ENCODE results near the gene SLC22A23. TPM values are rescaled to one million over a fixed set of nuclear protein-coding genes. Genes with fewer than 3 reads are reported as not detected.

The SLC22A23 gene
- total and polyA plus RNA-seq, 2 of the 4 experiments (the other 2 are of a cell fraction), result 0.72 to 1.6 TPM

- Histone ChIP-seq H2AK9ac (replicated peaks; ENCODE audit: low read depth, low read length, poor library complexity) (no peak overlapping the region), H3K9me3 (ENCODE audit: control insufficient read depth, insufficient read depth, low read length) (no peaks in the 10 kb centered on the region), H2AFZ (replicated peaks; ENCODE audit: low read length, poor library complexity) (no peak overlapping the region), H4K20me1 (ENCODE audit: insufficient read depth, low read length) (no peaks in the 10 kb centered on the region; the same call in none of the 2 replicates), H4K5ac (ENCODE audit: low read depth, low read length) (no peak overlapping the region), H2BK20ac (ENCODE audit: low read depth, low read length) (no peak overlapping the region), H3K4me1 (ENCODE audit: control insufficient read depth, insufficient read depth, low read length) (no peaks in the 10 kb centered on the region), H3K4ac (ENCODE audit: low read depth, low read length) (no peak overlapping the region), H3K56ac (ENCODE audit: extremely low read depth, insufficient read depth, low read length) (no peak overlapping the region), H3K4me2 (ENCODE audit: low read depth, low read length) (no peak overlapping the region), H3K4me3 (ENCODE audit: insufficient read depth, low read depth, low read length) (no peak overlapping the region), H4K91ac (ENCODE audit: insufficient read depth, low read depth, low read length) (no peak overlapping the region), H3K36me3 (ENCODE audit: control insufficient read depth, insufficient read depth, low read length) (peaks cover 29% of the 10 kb centered on the region), H3K9me1 (ENCODE audit: insufficient read depth, low read length) (no peaks in the 10 kb centered on the region), H2AK5ac (ENCODE audit: low read depth, low read length) (no peak overlapping the region), H3K23ac (ENCODE audit: low read depth, low read length) (no peak overlapping the region), H3K27me3 (ENCODE audit: control insufficient read depth, insufficient read depth, low read length) (no peaks in the 10 kb centered on the region), H2BK5ac (ENCODE audit: low read depth, low read length, poor library complexity, severe bottlenecking) (no peak overlapping the region), H4K8ac (ENCODE audit: low read depth in 2 of 2, low read length in 2 of 2) (no peak overlapping the region), H2BK15ac (ENCODE audit: low read depth, low read length) (no peak overlapping the region), H2BK120ac (ENCODE audit: low read depth, low read length) (no peak overlapping the region), H3K9ac (ENCODE audit: low read depth, low read length) (no peak overlapping the region), H3K27ac (ENCODE audit: insufficient read depth, low read length) (no peak overlapping the region), H3K18ac (ENCODE audit: low read depth, low read length) (no peak overlapping the region), H3K79me1 (ENCODE audit: low read depth in 1 of 2, low read length in 2 of 2) (peaks cover 0 to 23% of the 10 kb centered on the region in 2 experiments; a peak in 2 of 4 replicates), H3K14ac (replicated peaks; ENCODE audit: low read depth, low read length) (no peak overlapping the region)
- no TSS peak for BruUV-seq (replicated peaks)
- in situ Hi-C loops (cut with MboI; ENCODE audit: low sequenced_read_pairs) (loop anchor here (5.0 kb wide), 1 partner anchor 733 kb away; no protein-coding TSS in a partner anchor), dilution Hi-C loops (cut with HindIII; ENCODE audit: low sequenced_read_pairs, unreplicated experiment) (no loop called here), intact Hi-C loops (cut with micrococcal nuclease) (no loop called here)
- WGBS, 2 experiments (ENCODE audit: extremely low coverage in 2 of 2, insufficient read length in 1 of 2), result 80% methylated on average over 2 of the region's 9 CpGs; no CpG with 5 or more reads in 1 of the 2 experiments
- no peak for DNase-seq
- ChIA-PET CTCF (interaction anchor here (0.6 kb wide), 1 partner anchor 12 kb away, joined by 3 read pairs; no protein-coding TSS in a partner anchor), POLR2A (ENCODE audit: unreplicated experiment) (no interaction called here)
- no peak for ATAC-seq (ENCODE audit: low read depth)
- TF ChIP-seq BHLHE40 (IDR thresholded peaks at IDR 0.05; ENCODE audit: low read depth, low read length) (no peak), FOS (IDR thresholded peaks at IDR 0.05; ENCODE audit: low read depth, low read length) (no peak), ELK1 (IDR thresholded peaks at IDR 0.05; ENCODE audit: borderline replicate concordance, low read depth, low read length) (no peak), RCOR1 (IDR thresholded peaks at IDR 0.05; ENCODE audit: insufficient replicate concordance, low read length) (no peak), POLR2A (IDR thresholded peaks at IDR 0.05; ENCODE audit: low read depth, low read length) (no peak), MAZ (IDR thresholded peaks at IDR 0.05; ENCODE audit: borderline replicate concordance, low read depth, low read length) (no peak), CHD1 (IDR thresholded peaks at IDR 0.05; ENCODE audit: low read depth, low read length) (no peak), MAFK (IDR thresholded peaks at IDR 0.05; ENCODE audit: low read depth, low read length) (no peak), SMC3 (IDR thresholded peaks at IDR 0.05; ENCODE audit: low read depth, low read length) (no peak), NFE2L2 (IDR thresholded peaks at IDR 0.05; ENCODE audit: low read depth, low read length) (no peak), RAD21 (IDR thresholded peaks at IDR 0.05; ENCODE audit: low read length) (no peak), RFX5 (IDR thresholded peaks at IDR 0.05; ENCODE audit: low read depth, low read length) (no peak)
These were observed 182.9 kb downstream of the SLC22A23 start for GRCh38 chr6:3273707-3274521.
